Dedifferentiated amniotic fluid mesenchymal stem cell (primary cell): Measurements from ENCODE around the gene FAM47C.
"Not testable (repeated sequence)": the region's sequence is repeated elsewhere in the genome, so short reads cannot be mapped to it uniquely, and the experiment has no call there.

Experiments used
- DNase-seq: peaks from one replicate; pipeline ENCODE4 v3.0.0-alpha.2; 2016; ENCODE audit errors: extremely low spot score

FAM47C gene

DNA sequence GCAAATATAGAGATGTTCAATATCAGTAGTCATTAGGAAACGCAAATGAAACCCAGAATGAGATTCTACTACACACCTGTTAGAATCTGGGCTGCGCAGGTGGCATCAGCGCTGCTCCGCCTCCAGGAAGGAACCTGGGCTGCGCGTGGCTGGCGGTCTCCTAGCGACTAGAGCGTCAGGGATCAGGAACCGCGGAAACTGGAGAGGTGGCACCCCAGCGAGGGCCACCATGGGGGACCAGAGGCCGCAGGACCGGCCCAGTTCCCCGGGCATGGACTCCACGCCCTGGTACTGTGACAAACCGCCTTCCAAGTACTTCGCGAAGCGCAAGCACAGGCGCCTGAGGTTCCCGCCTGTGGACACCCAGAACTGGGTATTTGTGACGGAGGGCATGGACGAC is at the start of gene FAM47C:
FAM47C (plus strand) TSS at position 185 of the 400 bp plus-strand sequence; CDS start at position 230, 45 bp downstream.
- not testable (repeated sequence) for DNase-seq

GRCh38 chrX:36961590-36961989 is 46.6 kb upstream of the FAM47C start:
- DNase-seq, result no peak

DNA sequence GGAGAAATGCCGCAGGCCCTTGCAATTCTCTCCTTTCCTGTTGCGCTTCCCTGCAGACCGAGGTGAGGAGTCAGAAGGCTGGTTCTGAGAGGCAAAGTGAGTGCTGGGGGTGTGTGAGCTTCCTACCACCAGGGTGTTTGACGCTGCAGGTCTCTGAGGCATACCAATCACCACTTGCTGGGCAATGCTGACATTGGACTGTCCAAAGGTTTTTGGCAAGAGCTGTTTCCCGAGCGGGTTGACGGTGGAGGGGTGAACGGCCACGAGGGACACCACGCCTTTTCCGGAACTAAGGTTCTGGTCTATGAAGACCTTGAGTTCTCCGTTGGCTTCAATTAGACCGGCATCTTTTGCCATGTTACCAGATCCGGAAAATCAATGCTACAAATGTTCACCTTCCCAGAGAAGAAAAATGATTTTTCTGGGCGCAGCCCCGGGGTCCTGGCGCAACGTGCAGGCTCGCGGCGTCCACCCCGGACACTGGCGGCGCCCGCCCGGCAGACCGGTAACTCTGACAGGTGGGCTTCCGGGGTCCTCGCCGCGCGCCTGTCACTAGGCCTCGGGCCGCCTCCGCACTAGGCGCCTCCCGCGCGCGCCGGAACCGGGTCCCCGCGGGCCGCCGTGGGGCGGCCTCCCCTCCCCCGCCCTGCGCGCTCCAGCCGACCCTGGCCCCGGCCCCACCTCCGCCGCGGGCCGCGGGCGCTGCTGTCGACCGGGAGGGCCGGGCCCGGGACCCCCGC is 44.9 kb upstream of the FAM47C start:
- no peak for DNase-seq

GRCh38 chrX:36963852-36964251 is 44.3 kb upstream of the FAM47C start:
- DNase-seq, result no peak

DNA sequence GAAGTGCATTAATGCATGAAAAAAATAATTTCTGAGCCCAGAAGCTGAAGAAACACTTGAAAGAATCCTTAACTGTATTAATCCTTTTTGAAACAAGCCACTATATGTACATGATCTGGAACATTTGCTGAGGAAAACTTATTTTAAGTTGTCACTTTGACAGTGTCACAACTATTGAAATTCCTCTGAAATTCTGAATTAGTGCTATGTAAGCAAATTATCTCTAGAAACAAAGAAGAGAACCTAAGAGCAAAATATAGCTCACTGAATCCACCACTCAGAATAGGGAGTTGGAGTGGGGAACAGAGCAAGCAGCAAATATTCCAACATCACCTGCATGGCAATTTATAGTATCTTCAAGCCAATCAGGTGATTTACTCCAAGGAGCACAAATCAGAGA is 34.6 kb upstream of the FAM47C start:
- DNase-seq, result no peak

DNA sequence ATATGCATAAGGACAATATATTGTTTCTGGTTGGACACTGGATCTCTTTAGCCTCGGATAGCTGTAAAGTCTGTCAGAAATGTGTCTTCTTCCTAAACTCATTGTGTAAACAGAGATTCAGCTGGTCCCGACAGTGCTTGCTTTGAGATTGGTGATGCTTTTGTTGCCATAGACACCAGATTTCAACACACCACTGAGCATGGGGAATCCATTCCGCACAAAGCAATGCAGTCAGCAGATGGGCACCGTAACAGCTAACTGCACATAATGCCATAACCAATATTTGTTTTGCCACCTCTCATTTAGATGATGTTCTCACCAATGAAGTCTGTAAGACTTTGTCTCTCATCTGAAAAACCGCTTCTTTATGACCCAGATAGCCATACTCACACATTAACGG is 33.3 kb upstream of the FAM47C start:
- DNase-seq, result no peak

GRCh38 chrX:36978886-36979285 is 29.3 kb upstream of the FAM47C start:
- peak; percentile 25 for DNase-seq

DNA sequence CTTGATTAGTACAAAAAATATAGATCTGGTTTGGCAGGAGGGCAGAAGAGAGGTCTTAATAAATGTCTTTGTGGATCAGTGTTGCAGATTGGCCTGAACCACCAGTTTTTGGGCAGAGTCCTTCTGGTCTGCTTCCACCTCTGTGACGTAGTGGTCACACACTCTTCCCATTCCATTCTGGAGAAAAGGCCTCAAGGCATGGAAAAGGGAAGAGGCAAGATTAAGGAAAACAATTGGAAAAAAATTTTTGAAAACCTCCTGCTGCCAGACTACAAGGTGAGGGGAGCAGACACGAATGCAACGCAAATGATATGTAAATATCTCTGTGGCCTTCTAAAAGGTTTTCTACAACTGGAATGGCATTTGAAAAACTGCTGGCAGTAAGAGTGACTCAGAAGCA is 24.3 kb upstream of the FAM47C start:
- no peak for DNase-seq

- DNase-seq, result not testable (repeated sequence)
These were observed 22.6 kb upstream of the FAM47C start for GRCh38 chrX:36985416-36986209.

GRCh38 chrX:36986231-36986630 is 21.9 kb upstream of the FAM47C start:
- DNase-seq, result no peak

DNA sequence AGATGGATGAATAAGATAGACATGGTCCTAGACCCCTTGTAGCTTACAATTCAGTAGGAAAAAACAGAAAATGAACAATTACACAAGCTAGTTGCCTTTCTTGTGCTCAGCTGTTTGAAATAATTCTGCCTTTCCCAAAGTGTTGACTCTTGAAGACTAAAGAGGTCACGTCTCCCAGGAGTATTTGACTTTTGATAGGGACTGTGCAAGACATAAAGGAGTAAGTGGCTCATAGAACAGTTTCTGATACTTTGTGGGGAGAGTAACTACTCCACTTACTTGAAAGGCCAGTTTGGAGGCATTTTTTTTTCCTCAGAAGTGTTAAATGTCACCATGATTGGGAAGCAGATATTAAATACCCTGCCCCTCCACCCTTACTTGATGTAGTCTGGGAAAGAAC is 21.0 kb upstream of the FAM47C start:
- not testable (repeated sequence) for DNase-seq

DNA sequence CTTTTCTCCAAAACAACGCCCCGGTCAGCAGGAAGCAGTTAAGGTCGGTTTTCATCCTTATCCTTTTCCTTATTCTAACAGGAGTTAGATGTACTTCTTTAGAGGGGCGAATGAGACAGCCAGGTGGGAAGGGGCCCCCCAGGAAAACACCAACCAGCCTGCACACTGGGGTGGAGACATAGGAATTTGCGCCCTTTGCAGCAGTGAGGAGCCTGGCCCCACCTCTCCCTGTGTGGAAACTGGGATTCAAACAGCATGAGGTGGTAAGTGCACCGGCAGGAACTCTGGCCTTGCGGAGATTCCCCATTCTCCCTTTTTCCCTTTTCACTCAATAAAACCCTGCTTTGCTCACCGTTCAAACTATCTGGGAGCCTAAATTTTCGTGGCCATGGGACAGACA is 8.0 kb upstream of the FAM47C start:
- DNase-seq, result no peak

- no peak for DNase-seq
These were observed 2.3 kb downstream of the FAM47C start for GRCh38 chrX:37010496-37010895.

DNA sequence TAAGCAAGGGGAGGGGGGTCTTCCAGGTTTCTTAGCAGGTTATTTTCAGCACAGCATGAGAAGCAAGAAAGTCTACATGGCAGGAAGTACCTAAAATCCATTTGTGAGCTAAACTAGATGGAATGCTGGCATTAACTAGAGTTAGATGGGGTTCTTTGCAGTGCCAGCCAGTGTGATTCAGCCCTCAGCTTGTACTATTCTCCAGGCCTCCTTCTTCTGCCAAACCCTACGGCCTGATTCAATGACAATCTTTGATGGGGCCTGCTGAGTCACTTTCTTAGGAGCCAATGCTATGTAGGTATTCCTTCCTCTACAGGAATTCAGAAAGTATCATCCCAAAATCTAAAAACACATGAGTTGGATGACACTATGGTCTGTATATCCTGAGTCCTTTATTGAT is 26.1 kb downstream of the FAM47C start:
- DNase-seq, result not testable (repeated sequence)

DNA sequence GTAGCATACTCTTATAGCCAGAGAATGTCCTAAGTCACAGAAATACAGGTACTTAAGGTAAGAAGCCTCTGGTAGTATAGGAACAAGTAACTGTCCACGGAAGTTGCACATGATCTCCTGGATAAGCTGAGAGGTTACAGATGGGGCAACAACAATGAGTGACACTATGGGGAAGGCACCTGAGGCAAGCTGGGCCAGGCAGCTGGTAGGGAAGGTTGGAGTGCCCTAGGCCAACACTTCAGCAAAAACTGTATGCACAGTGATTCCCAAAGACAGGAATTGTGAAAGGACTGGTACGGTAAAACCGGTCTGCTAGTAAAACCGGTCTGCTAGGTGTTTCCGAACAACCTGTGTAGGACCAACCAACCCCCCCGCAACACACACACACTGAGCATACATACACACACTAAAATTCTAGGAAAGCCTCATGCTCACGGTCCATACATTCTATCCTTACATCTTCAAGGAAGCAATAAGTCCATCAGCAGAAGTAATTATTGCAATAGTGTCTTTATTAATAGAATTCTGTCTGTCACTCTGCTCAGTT is 28.6 kb downstream of the FAM47C start:
- DNase-seq, result not testable (repeated sequence)

DNA sequence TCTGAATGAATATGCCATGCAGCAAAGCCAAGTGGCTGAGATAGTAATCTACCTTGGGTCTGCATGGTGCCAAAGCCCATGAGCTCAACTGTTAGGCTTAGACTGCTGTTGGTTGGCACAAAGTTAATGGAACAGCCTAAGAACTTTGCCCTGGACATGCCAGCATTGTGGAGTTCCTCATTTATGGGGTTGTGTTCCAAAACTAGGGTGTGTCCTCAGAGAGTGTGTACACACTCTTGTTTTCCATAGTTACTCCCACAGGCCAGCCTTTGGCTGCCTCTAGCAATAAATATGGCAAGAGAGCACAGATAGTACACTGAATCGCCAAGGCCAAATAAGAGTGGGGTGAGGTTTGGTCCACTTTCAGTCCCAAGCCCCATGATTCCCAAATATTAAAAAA is 30.6 kb downstream of the FAM47C start:
- DNase-seq, result not testable (repeated sequence)

GRCh38 chrX:37042956-37043885 is 35.1 kb downstream of the FAM47C start:
- not testable (repeated sequence) for DNase-seq

DNA sequence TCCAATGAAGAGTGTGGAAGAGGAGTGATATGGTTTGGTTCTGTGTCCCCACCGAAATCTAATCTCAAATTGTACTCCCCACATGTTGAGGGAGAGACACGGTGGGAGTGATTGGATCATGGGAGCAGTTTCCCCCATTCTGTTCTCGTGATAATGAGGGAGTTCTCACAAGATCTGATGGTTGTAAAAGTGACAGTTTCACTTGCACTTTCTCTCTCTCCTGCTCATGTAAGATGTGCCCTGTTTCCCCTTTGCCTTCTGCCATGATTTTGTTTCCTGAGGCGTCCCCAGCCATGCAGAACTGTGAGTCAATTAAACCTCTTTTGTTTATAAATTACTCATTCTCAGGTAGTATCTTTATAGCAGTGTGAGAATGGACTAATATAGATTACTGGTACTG is 39.6 kb downstream of the FAM47C start:
- no peak for DNase-seq

- DNase-seq, result not testable (repeated sequence)
These were observed 49.4 kb downstream of the FAM47C start for GRCh38 chrX:37057572-37057971.

- DNase-seq, result peak; percentile 40
These were observed 52.8 kb downstream of the FAM47C start for GRCh38 chrX:37060999-37061398.
